GM12878 (cell line): ENCODE results near the gene TNFRSF8.

Experiments used
- CEBPB ChIP-seq, 2 experiments: fragments of 150-350 bp in 1 of 2; IDR thresholded peaks; 2 replicates each; pipeline ENCODE4 v1.6.1; 2012 to 2014; ENCODE audit warnings: low read depth in 2 of 2, low read length in 2 of 2, borderline replicate concordance in 1 of 2, inconsistent platforms in 1 of 2
- IKZF1 ChIP-seq: fragments of 450-650 bp; conservative IDR thresholded peaks from 2 replicates; pipeline ENCODE4 v1.6.1; 2017; ENCODE audit warnings: antibody characterized with exemption, mild to moderate bottlenecking
- NFYB ChIP-seq: IDR thresholded peaks from 2 replicates; pipeline ENCODE4 v1.6.1; 2011; ENCODE audit warnings: low read depth, mild to moderate bottlenecking, low read length, improper control_type of control experiment, moderate library complexity; ENCODE audit not compliant: insufficient read depth
- TF ChIP-seq, protein P1 (sequence below), 3 experiments: IDR thresholded peaks in 2 of 3; conservative IDR thresholded peaks in 1 of 3; 2 replicates each; pipeline ENCODE4 v1.5.1; 2011; ENCODE audit warnings: low read depth in 3 of 3, low read length in 3 of 3, mild to moderate bottlenecking in 3 of 3, control low read depth in 2 of 3, moderate library complexity in 2 of 3, inconsistent platforms in 1 of 3, mixed read lengths in 1 of 3; ENCODE audit not compliant: control insufficient read depth in 2 of 3, insufficient read depth in 1 of 3; ENCODE audit errors: extremely low read depth in 1 of 3

DNA sequence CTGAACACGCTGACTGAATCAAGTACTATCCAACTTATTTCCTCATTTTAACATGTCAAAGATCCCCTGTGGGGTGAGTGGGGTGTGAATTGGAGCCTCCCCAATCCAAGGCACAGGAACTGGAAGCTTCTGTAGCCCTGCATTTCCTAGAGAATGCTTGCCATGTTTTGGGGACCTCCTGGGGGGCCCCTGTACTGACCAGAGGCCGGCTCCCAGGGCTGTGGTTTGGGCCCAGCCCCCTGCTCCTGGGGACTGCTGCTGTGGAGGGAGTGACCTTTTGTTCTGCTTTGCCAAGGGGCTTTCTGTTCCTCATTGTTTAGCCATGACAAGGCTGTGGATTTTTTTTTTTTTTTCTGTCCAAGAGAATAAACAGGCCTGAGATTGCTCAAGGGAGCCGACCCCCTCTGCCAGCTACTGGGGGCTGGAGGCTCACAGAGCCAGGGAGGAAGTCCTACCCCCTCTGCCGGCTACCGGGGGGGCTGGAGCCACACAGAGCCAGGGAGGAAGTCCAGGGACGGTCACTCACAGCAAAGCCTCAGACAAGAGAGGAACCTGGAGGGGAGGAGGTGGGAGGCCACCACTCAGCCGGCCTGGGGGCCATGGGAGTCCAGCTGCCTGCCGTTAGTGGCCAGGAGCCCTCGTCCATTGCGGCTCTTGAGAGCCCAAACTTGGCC lies 121.0 kb downstream of the TNFRSF8 start:
- TF ChIP-seq, protein P1, sequence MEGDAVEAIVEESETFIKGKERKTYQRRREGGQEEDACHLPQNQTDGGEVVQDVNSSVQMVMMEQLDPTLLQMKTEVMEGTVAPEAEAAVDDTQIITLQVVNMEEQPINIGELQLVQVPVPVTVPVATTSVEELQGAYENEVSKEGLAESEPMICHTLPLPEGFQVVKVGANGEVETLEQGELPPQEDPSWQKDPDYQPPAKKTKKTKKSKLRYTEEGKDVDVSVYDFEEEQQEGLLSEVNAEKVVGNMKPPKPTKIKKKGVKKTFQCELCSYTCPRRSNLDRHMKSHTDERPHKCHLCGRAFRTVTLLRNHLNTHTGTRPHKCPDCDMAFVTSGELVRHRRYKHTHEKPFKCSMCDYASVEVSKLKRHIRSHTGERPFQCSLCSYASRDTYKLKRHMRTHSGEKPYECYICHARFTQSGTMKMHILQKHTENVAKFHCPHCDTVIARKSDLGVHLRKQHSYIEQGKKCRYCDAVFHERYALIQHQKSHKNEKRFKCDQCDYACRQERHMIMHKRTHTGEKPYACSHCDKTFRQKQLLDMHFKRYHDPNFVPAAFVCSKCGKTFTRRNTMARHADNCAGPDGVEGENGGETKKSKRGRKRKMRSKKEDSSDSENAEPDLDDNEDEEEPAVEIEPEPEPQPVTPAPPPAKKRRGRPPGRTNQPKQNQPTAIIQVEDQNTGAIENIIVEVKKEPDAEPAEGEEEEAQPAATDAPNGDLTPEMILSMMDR (IDR thresholded peaks at IDR 0.05 in 2 of 3, conservative IDR thresholded peaks at IDR 0.05 in 1 of 3; ENCODE audit: control insufficient read depth in 2 of 3, extremely low read depth in 1 of 3, insufficient read depth in 1 of 3, low read depth in 3 of 3, low read length in 3 of 3): 0 out of 6 replicates have a peak, but pooled peaks of 1 of the 3 experiments have one; percentile 11
- no peak for TF ChIP-seq NFYB
- TF ChIP-seq CEBPB (IDR thresholded peaks at IDR 0.05; ENCODE audit: borderline replicate concordance in 1 of 2, low read depth in 2 of 2, low read length in 2 of 2): no peak
- peak; percentile 74 for TF ChIP-seq IKZF1
